PC-3 (cell line): ENCODE results near the gene PRRX1. TPM values are rescaled to one million over a fixed set of nuclear protein-coding genes. Genes with fewer than 3 reads are reported as not detected.
A peak's percentile ranks its signal among the peaks of the same experiment; 100 is the strongest.

Experiments used
- ATAC-seq: fragments of 200-7000 bp; cut with Tn5 transposase; 2 replicates; pipeline ENCODE4 v1.9.1; 2020; ENCODE audit warnings: mild to moderate bottlenecking, moderate library complexity
- BruUV-seq: library from RNA; stranded (reverse); fragments of 400-500 nt; replicated peaks from 2 replicates; lab custom pipeline; 2021; lab: Mats Ljungman, UMichigan
- CTCF ChIA-PET: fragments of 300-600 bp; sonication (Branson Sonifier 250); formaldehyde crosslinking; loops from one replicate; lab custom pipeline; 2022; ENCODE audit warnings: antibody characterized with exemption; lab: Charles Lee
- POLR2A ChIA-PET: fragments of 300-600 bp; sonication (Branson Sonifier 250); formaldehyde crosslinking; loops from one replicate; lab custom pipeline; 2022; ENCODE audit warnings: antibody characterized with exemption; ENCODE audit not compliant: unreplicated experiment; lab: Charles Lee
- DNase-seq: peaks from one replicate; pipeline ENCODE4 v3.0.0-alpha.2; 2015
- H2AFZ ChIP-seq: fragments of 300-600 bp; sonication (generic); 2 replicates; pipeline ENCODE4 v1.6.0; 2016; ENCODE audit warnings: antibody characterized with exemption, low read length
- H3F3A ChIP-seq: fragments of 300-600 bp; sonication (generic); one replicate; pipeline ENCODE4 v1.6.0; 2017; ENCODE audit warnings: antibody characterized with exemption, low read length, control low read depth, mild to moderate bottlenecking; ENCODE audit not compliant: unreplicated experiment
- H3K27ac ChIP-seq: fragments of 300-600 bp; sonication (generic); 2 replicates; pipeline ENCODE4 v1.5.1; 2016; ENCODE audit warnings: mild to moderate bottlenecking, low read length
- H3K27me3 ChIP-seq: fragments of 300-600 bp; sonication (generic); 2 replicates; pipeline ENCODE4 v1.6.1; 2016; ENCODE audit warnings: low read length, mixed read lengths
- H3K36me3 ChIP-seq: fragments of 300-600 bp; sonication (generic); 2 replicates; pipeline ENCODE4 v1.6.1; 2016; ENCODE audit warnings: low read depth, mixed run types, low read length, mixed read lengths
- H3K4me1 ChIP-seq: fragments of 300-600 bp; sonication (generic); 2 replicates; pipeline ENCODE4 v1.5.1; 2016; ENCODE audit warnings: low read length; ENCODE audit not compliant: insufficient read depth
- H3K4me2 ChIP-seq: fragments of 300-600 bp; sonication (generic); 2 replicates; pipeline ENCODE4 v1.6.0; 2016; ENCODE audit warnings: low read length
- H3K4me3 ChIP-seq: fragments of 300-600 bp; sonication (generic); 2 replicates; pipeline ENCODE4 v1.5.1; 2016; ENCODE audit warnings: mild to moderate bottlenecking, low read length, mixed read lengths
- H3K79me2 ChIP-seq: fragments of 300-600 bp; sonication (generic); 2 replicates; pipeline ENCODE4 v1.6.1; 2017; ENCODE audit warnings: low read length, mixed read lengths
- H3K9ac ChIP-seq: fragments of 300-600 bp; sonication (generic); 2 replicates; pipeline ENCODE4 v1.6.0; 2016; ENCODE audit warnings: mild to moderate bottlenecking, low read length
- H3K9me2 ChIP-seq: fragments of 300-600 bp; sonication (generic); replicated peaks from 2 replicates; pipeline ENCODE4 v1.6.1; 2016; ENCODE audit warnings: mixed run types, low read length, mixed read lengths
- H3K9me3 ChIP-seq: fragments of 300-600 bp; sonication (generic); 2 replicates; pipeline ENCODE4 v1.6.1; 2016; ENCODE audit warnings: low read length, mixed read lengths
- H4K20me1 ChIP-seq: fragments of 300-600 bp; sonication (generic); 2 replicates; pipeline ENCODE4 v1.6.1; 2016; ENCODE audit warnings: low read length, mixed read lengths
- CTCF ChIP-seq: fragments of 300-600 bp; sonication (generic); conservative IDR thresholded peaks from 2 replicates; pipeline ENCODE4 v1.5.1; 2017; ENCODE audit warnings: antibody characterized with exemption, low read depth, mild to moderate bottlenecking, low read length
- EZH2 ChIP-seq: fragments of 300-600 bp; sonication (generic); IDR thresholded peaks from one replicate; pipeline ENCODE4 v1.6.1; 2017; ENCODE audit warnings: antibody characterized with exemption, mild to moderate bottlenecking, low read length; ENCODE audit not compliant: unreplicated experiment
- EZH2phosphoT487 ChIP-seq: fragments of 300-600 bp; sonication (generic); IDR thresholded peaks from 2 replicates; pipeline ENCODE4 v1.6.1; 2018; ENCODE audit warnings: mild to moderate bottlenecking, antibody characterized with exemption, low read length, borderline replicate concordance
- intact Hi-C: fragments of 100-400 bp; cut with micrococcal nuclease; formaldehyde crosslinking; loops from 2 replicates; pipeline ENCODE4 v1.9.0; 2023
- total RNA-seq: library from RNA; depleted of rRNA; stranded (reverse); fragments of >200 nt; gene quantifications from 2 replicates; pipeline ENCODE4 v1.2.3, GENCODE V29; 2014

PRRX1 gene
- total RNA-seq, 1 experiment from 2014 or later = not detected

- Histone ChIP-seq H4K20me1 (no peaks in the 10 kb centered on the region), H3K79me2 (no peaks in the 10 kb centered on the region), H3K4me3 (no peak overlapping the region; the same call in 1 of the 2 replicates), H3K4me2 (peak overlapping the region; percentile 48; the same call in 1 of the 2 replicates), H3K36me3 (no peaks in the 10 kb centered on the region), H3K27ac (peak overlapping the region; percentile 74), H3K27me3 (no peaks in the 10 kb centered on the region), H3K9me2 (no peaks in the 10 kb centered on the region), H3K9me3 (peaks cover 5% of the 10 kb centered on the region; the same call in 1 of the 2 replicates), H3F3A (no peaks in the 10 kb centered on the region), H3K4me1 (peaks cover 8% of the 10 kb centered on the region; the same call in 1 of the 2 replicates), H3K9ac (no peak overlapping the region), H2AFZ (no peak overlapping the region)
- no TSS peak for BruUV-seq
- ChIA-PET CTCF (no interaction called here), POLR2A (no interaction called here)
- peak; percentile 87 for DNase-seq
- intact Hi-C loops = no loop called here
- peak; percentile 70 for ATAC-seq
- TF ChIP-seq CTCF (no peak), EZH2 (no peak), EZH2phosphoT487 (no peak)
These were observed 40.8 kb upstream of the PRRX1 start for GRCh38 chr1:170623171-170623570.

- Histone ChIP-seq H3K9me3 (peaks cover 5% of the 10 kb centered on the region; the same call in 1 of the 2 replicates), H3K9me2 (no peaks in the 10 kb centered on the region), H3K79me2 (no peaks in the 10 kb centered on the region), H3K4me1 (peaks cover 8% of the 10 kb centered on the region; the same call in 1 of the 2 replicates), H3K9ac (no peak overlapping the region), H3K36me3 (no peaks in the 10 kb centered on the region), H3K27me3 (no peaks in the 10 kb centered on the region), H3K4me2 (no peak overlapping the region), H3K27ac (no peak overlapping the region), H2AFZ (no peak overlapping the region), H3F3A (no peaks in the 10 kb centered on the region), H4K20me1 (no peaks in the 10 kb centered on the region), H3K4me3 (no peak overlapping the region)
- ChIA-PET CTCF (no interaction called here), POLR2A (no interaction called here)
- TF ChIP-seq CTCF (no peak), EZH2 (no peak)
- DNase-seq = no peak
- intact Hi-C loops = no loop called here
- no TSS peak for BruUV-seq
- no peak for ATAC-seq
These were observed 39.8 kb upstream of the PRRX1 start for GRCh38 chr1:170624146-170624545.

- Histone ChIP-seq H2AFZ (no peak overlapping the region), H3F3A (no peaks in the 10 kb centered on the region), H4K20me1 (no peaks in the 10 kb centered on the region), H3K27ac (no peak overlapping the region), H3K79me2 (no peaks in the 10 kb centered on the region), H3K9ac (no peak overlapping the region), H3K4me3 (no peak overlapping the region), H3K4me1 (no peaks in the 10 kb centered on the region), H3K9me3 (no peaks in the 10 kb centered on the region), H3K36me3 (no peaks in the 10 kb centered on the region), H3K4me2 (no peak overlapping the region), H3K27me3 (no peaks in the 10 kb centered on the region), H3K9me2 (no peaks in the 10 kb centered on the region)
- no peak for TF ChIP-seq CTCF
- no peak for TF ChIP-seq EZH2
- TF ChIP-seq EZH2phosphoT487 = no peak
- intact Hi-C loops = no loop called here
- CTCF ChIA-PET = no interaction called here
- POLR2A ChIA-PET = no interaction called here
- DNase-seq = no peak
- no peak for ATAC-seq
- BruUV-seq = no TSS peak
These were observed 33.0 kb upstream of the PRRX1 start for GRCh38 chr1:170630977-170631376.
